ENCODE measurements around the gene RIT2. TPM values are rescaled to one million over a fixed set of nuclear protein-coding genes. Genes with fewer than 3 reads are reported as not detected.

Gene RIT2
- total RNA-seq, 1 experiment from 2014 or later: 1.5 TPM

GRCh38 chr18:42996824-42997223 lies 118.7 kb downstream of the RIT2 start:
- Mint-ChIP-seq H3K9me3 (peaks cover 9% of the 10 kb centered on the region), H3K27ac (no peak overlapping the region), H3K27me3 (ENCODE audit: low read depth) (no peaks in the 10 kb centered on the region; the same call in 1 of the 2 replicates), H3K4me3 (no peak overlapping the region), H3K4me1 (peaks cover 6% of the 10 kb centered on the region; the same call in 1 of the 2 replicates), H3K36me3 (peaks cover 9% of the 10 kb centered on the region)
- ATAC-seq (no peak), DNase-seq (ENCODE audit: low spot score) (no peak)
- ChIA-PET POLR2A (no interaction called here), CTCF (no interaction called here)
- TF ChIP-seq NR3C1 (CRISPR knock-in tag; conservative IDR thresholded peaks at IDR 0.05; ENCODE audit: low read depth): no peak
- no peak for TF ChIP-seq KAT7 (CRISPR knock-in tag; IDR thresholded peaks at IDR 0.05; ENCODE audit: borderline replicate concordance)
- no peak for TF ChIP-seq ATF2 (CRISPR knock-in tag; IDR thresholded peaks at IDR 0.05; ENCODE audit: borderline replicate concordance, low read depth)
- no peak for TF ChIP-seq ZNF671 (CRISPR knock-in tag; IDR thresholded peaks at IDR 0.05)
- TF ChIP-seq FOXP1 (CRISPR knock-in tag; IDR thresholded peaks at IDR 0.05; ENCODE audit: borderline replicate concordance): no peak
- TF ChIP-seq CREB1 (CRISPR knock-in tag; IDR thresholded peaks at IDR 0.05): no peak
- no peak for TF ChIP-seq CBFB (CRISPR knock-in tag; IDR thresholded peaks at IDR 0.05; ENCODE audit: low read depth)
- no peak for TF ChIP-seq RELA (CRISPR knock-in tag; IDR thresholded peaks at IDR 0.05; ENCODE audit: borderline replicate concordance)
- TF ChIP-seq USF2 (CRISPR knock-in tag; IDR thresholded peaks at IDR 0.05): no peak
- TF ChIP-seq ETV6 (CRISPR knock-in tag; IDR thresholded peaks at IDR 0.05): no peak
- TF ChIP-seq PRDM15 (CRISPR knock-in tag; IDR thresholded peaks at IDR 0.05): no peak
- no peak for TF ChIP-seq AFF4 (CRISPR knock-in tag; IDR thresholded peaks at IDR 0.05; ENCODE audit: borderline replicate concordance)
- no peak for TF ChIP-seq ZNF396 (CRISPR knock-in tag; IDR thresholded peaks at IDR 0.05; ENCODE audit: borderline replicate concordance)
- TF ChIP-seq MLX (CRISPR knock-in tag; IDR thresholded peaks at IDR 0.05): no peak
- TF ChIP-seq MAX (CRISPR knock-in tag; IDR thresholded peaks at IDR 0.05): no peak
- TF ChIP-seq TEAD1 (CRISPR knock-in tag; IDR thresholded peaks at IDR 0.05): no peak

Data from WTC11 (cell line).